Skeletal muscle cell (primary cell): ENCODE data around the gene GAK.

Experiments used
- DNase-seq: peaks from one replicate; pipeline ENCODE4 v3.0.0-alpha.2; 2010; ENCODE audit warnings: low read depth
- H3K4me3 ChIP-seq: 2 replicates; pipeline ENCODE4 v1.5.1; 2011; ENCODE audit warnings: low read depth, mild to moderate bottlenecking, control low read depth, low read length, moderate library complexity

GAK gene

GRCh38 chr4:965048-965765 lies 33.1 kb upstream of the GAK start:
- no peak for DNase-seq
- H3K4me3 ChIP-seq = no peak overlapping the region

- no peak overlapping the region for H3K4me3 ChIP-seq
- no peak for DNase-seq
Measured at GRCh38 chr4:964346-965025, 32.4 kb upstream of the GAK start.

GRCh38 chr4:963276-964225 lies 31.4 kb upstream of the GAK start:
- DNase-seq = no peak
- H3K4me3 ChIP-seq = no peak overlapping the region

- H3K4me3 ChIP-seq = no peak overlapping the region
- no peak for DNase-seq
Measured at GRCh38 chr4:962231-963208, 30.4 kb upstream of the GAK start.

GRCh38 chr4:961351-962230 lies 29.5 kb upstream of the GAK start:
- no peak overlapping the region for H3K4me3 ChIP-seq
- DNase-seq = no peak

- DNase-seq = no peak
- no peak overlapping the region for H3K4me3 ChIP-seq
Measured at GRCh38 chr4:960636-961350, 28.7 kb upstream of the GAK start.

- H3K4me3 ChIP-seq = no peak overlapping the region
- DNase-seq = no peak
Measured at GRCh38 chr4:960140-960635, 28.1 kb upstream of the GAK start.

- no peak overlapping the region for H3K4me3 ChIP-seq
- no peak for DNase-seq
Measured at GRCh38 chr4:959338-960139, 27.4 kb upstream of the GAK start.

GRCh38 chr4:958696-959337 lies 26.7 kb upstream of the GAK start:
- no peak for DNase-seq
- H3K4me3 ChIP-seq = no peak overlapping the region

- no peak for DNase-seq
- H3K4me3 ChIP-seq = no peak overlapping the region
Measured at GRCh38 chr4:958314-958665, 26.2 kb upstream of the GAK start.

- DNase-seq = no peak
- no peak overlapping the region for H3K4me3 ChIP-seq
Measured at GRCh38 chr4:957581-958313, 25.6 kb upstream of the GAK start.

- no peak overlapping the region for H3K4me3 ChIP-seq
- no peak for DNase-seq
Measured at GRCh38 chr4:957231-957580, 25.1 kb upstream of the GAK start.

GRCh38 chr4:956531-957230 lies 24.6 kb upstream of the GAK start:
- DNase-seq = no peak
- H3K4me3 ChIP-seq = no peak overlapping the region

GRCh38 chr4:955931-956381 lies 23.8 kb upstream of the GAK start:
- no peak for DNase-seq
- no peak overlapping the region for H3K4me3 ChIP-seq
